ENCODE results near the gene CDK1. TPM values are rescaled to one million over a fixed set of nuclear protein-coding genes. Genes with fewer than 3 reads are reported as not detected.

CDK1 gene
- total and polyA plus RNA-seq, 2 of the 8 experiments (the other 6 are each of a cell fraction or from before 2014, with no cell fraction given), result 29.4 to 111 TPM

DNA sequence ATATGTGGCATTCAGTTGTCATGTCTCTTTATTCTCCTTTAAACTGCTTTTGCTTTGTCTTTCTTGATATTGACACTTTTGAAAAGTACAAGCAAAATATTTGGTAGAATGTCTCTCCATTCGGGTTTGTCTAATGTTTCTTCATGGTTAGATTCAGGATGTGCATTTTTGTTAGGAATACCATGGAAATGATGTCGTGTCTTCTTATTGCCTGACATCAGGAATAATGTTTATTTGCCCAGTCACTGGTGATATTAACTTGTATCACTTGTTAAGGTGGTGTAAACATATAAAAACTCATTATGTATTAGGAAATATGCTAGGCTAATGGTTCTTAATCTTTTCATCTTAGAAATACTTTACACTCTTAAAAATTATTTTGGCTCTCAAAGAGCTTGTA is 43.4 kb downstream of the CDK1 start (continued):
- TF ChIP-seq, protein P1, sequence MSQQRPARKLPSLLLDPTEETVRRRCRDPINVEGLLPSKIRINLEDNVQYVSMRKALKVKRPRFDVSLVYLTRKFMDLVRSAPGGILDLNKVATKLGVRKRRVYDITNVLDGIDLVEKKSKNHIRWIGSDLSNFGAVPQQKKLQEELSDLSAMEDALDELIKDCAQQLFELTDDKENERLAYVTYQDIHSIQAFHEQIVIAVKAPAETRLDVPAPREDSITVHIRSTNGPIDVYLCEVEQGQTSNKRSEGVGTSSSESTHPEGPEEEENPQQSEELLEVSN (IDR thresholded peaks at IDR 0.05), result no peak

Data from H1 (cell line).